ENCODE measurements around the gene ATXN1. TPM values are rescaled to one million over a fixed set of nuclear protein-coding genes. Genes with fewer than 3 reads are reported as not detected.

The ATXN1 gene
- total and polyA plus RNA-seq, 2 of the 13 experiments (the other 11 are each of a cell fraction or from before 2014, with no cell fraction given), result 20.7 to 39.5 TPM

- TF ChIP-seq ZNF318 (CRISPR knock-in tag; IDR thresholded peaks at IDR 0.05), result no peak
- peak; percentile 49; the same call in 1 of the 2 replicates for TF ChIP-seq ZNF362 (CRISPR knock-in tag; IDR thresholded peaks at IDR 0.05; ENCODE audit: borderline replicate concordance)
- TF ChIP-seq HBP1 (CRISPR knock-in tag; IDR thresholded peaks at IDR 0.05; ENCODE audit: low read depth), result no peak
- TF ChIP-seq SP5 (CRISPR knock-in tag; IDR thresholded peaks at IDR 0.05; ENCODE audit: borderline replicate concordance, low read depth), result no peak
- TF ChIP-seq ZNF121 (CRISPR knock-in tag; IDR thresholded peaks at IDR 0.05), result no peak
- TF ChIP-seq GATAD2A (CRISPR knock-in tag; IDR thresholded peaks at IDR 0.05), result peak; percentile 61
- TF ChIP-seq CEBPB (IDR thresholded peaks at IDR 0.05; ENCODE audit: borderline replicate concordance, low read depth, low read length), result peak; percentile 82
- TF ChIP-seq ZNF556 (CRISPR knock-in tag; IDR thresholded peaks at IDR 0.05; ENCODE audit: borderline replicate concordance), result no peak
- no peak for TF ChIP-seq ZNF550 (CRISPR knock-in tag; IDR thresholded peaks at IDR 0.05; ENCODE audit: borderline replicate concordance)
- TF ChIP-seq ZSCAN9 (CRISPR knock-in tag; IDR thresholded peaks at IDR 0.05; ENCODE audit: borderline replicate concordance), result no peak
- TF ChIP-seq SOX6 (IDR thresholded peaks at IDR 0.05), result no peak
- TF ChIP-seq SOX6 (CRISPR knock-in tag; IDR thresholded peaks at IDR 0.05), result peak; percentile 48; the same call in 1 of the 2 replicates
- TF ChIP-seq ZNF180 (CRISPR knock-in tag; IDR thresholded peaks at IDR 0.05; ENCODE audit: borderline replicate concordance, low read depth), result no peak
- TF ChIP-seq ZNF256 (CRISPR knock-in tag; conservative IDR thresholded peaks at IDR 0.05), result no peak
- TF ChIP-seq KDM2A (CRISPR knock-in tag; IDR thresholded peaks at IDR 0.05; ENCODE audit: borderline replicate concordance, low read depth), result no peak
- TF ChIP-seq ZBTB33 (CRISPR knock-in tag; IDR thresholded peaks at IDR 0.05), result no peak
Measured at GRCh38 chr6:16730738-16731477, 30.4 kb downstream of the ATXN1 start (continued).
